ENCODE measurements around the gene SPECC1L.

GRCh38 chr22:24417200-24417599, 146.6 kb downstream of the SPECC1L start:
- TF ChIP-seq CTCF (IDR thresholded peaks at IDR 0.05) (no peak), POLR2A (IDR thresholded peaks at IDR 0.05) (no peak)

Measured in body of pancreas (tissue), 4 donors.